B cell (primary cell): Measurements from ENCODE around the gene ZNF362.

Experiments
- EZH2 ChIP-seq: IDR thresholded peaks from 2 replicates; pipeline ENCODE4 v1.6.1; 2012; ENCODE audit warnings: borderline replicate concordance, low read depth, mild to moderate bottlenecking, moderate library complexity, low read length; ENCODE audit not compliant: insufficient read depth, poor library complexity, severe bottlenecking
- TF ChIP-seq, protein P1 (sequence below): fragments of 200-600 bp; IDR thresholded peaks from one replicate; pipeline ENCODE4 v1.8.0; 2022; ENCODE audit warnings: antibody characterized with exemption, mild to moderate bottlenecking

DNA sequence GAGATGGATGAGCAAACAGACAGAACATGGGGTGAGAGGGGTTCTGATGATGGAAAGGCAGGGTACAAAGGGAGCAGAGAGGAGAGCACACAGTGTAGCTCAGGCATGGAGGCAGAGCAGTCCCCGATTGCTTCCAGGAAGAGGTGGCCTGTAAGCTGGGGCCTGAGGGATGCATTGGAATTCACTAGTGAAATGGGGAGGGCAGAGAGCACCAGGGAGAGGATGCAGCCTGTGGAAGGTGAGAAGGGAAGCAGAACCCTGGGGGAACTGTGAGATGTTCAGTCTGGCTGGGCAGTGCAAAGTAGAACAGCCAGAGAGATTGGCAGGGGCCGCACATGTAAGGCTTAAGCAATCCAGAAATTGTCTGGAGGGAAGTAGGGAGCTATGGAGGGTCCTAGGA lies 12.2 kb downstream of the ZNF362 start:
- TF ChIP-seq, protein P1, sequence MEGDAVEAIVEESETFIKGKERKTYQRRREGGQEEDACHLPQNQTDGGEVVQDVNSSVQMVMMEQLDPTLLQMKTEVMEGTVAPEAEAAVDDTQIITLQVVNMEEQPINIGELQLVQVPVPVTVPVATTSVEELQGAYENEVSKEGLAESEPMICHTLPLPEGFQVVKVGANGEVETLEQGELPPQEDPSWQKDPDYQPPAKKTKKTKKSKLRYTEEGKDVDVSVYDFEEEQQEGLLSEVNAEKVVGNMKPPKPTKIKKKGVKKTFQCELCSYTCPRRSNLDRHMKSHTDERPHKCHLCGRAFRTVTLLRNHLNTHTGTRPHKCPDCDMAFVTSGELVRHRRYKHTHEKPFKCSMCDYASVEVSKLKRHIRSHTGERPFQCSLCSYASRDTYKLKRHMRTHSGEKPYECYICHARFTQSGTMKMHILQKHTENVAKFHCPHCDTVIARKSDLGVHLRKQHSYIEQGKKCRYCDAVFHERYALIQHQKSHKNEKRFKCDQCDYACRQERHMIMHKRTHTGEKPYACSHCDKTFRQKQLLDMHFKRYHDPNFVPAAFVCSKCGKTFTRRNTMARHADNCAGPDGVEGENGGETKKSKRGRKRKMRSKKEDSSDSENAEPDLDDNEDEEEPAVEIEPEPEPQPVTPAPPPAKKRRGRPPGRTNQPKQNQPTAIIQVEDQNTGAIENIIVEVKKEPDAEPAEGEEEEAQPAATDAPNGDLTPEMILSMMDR, result no peak
- TF ChIP-seq EZH2, result no peak
